Panc1 (cell line): ENCODE measurements around the gene CTSA.

Source experiments
- POLR2AphosphoS5 ChIP-seq: IDR thresholded peaks from 2 replicates; pipeline ENCODE4 v1.6.1; 2012; ENCODE audit warnings: mild to moderate bottlenecking, low read depth, low read length, moderate library complexity
- TF ChIP-seq, protein P1 (sequence below), 2 experiments: IDR thresholded peaks; 2 replicates each; pipeline ENCODE4 v1.6.1; 2011 to 2012; ENCODE audit warnings: low read depth in 2 of 2, control low read depth in 1 of 2, low read length in 1 of 2, mild to moderate bottlenecking in 1 of 2, moderate library complexity in 1 of 2; ENCODE audit not compliant: insufficient read depth in 1 of 2
- TF ChIP-seq, protein P2 (sequence below): fragments of 450-650 bp; IDR thresholded peaks from 2 replicates; pipeline ENCODE4 v1.5.1; 2017; ENCODE audit warnings: mild to moderate bottlenecking

DNA sequence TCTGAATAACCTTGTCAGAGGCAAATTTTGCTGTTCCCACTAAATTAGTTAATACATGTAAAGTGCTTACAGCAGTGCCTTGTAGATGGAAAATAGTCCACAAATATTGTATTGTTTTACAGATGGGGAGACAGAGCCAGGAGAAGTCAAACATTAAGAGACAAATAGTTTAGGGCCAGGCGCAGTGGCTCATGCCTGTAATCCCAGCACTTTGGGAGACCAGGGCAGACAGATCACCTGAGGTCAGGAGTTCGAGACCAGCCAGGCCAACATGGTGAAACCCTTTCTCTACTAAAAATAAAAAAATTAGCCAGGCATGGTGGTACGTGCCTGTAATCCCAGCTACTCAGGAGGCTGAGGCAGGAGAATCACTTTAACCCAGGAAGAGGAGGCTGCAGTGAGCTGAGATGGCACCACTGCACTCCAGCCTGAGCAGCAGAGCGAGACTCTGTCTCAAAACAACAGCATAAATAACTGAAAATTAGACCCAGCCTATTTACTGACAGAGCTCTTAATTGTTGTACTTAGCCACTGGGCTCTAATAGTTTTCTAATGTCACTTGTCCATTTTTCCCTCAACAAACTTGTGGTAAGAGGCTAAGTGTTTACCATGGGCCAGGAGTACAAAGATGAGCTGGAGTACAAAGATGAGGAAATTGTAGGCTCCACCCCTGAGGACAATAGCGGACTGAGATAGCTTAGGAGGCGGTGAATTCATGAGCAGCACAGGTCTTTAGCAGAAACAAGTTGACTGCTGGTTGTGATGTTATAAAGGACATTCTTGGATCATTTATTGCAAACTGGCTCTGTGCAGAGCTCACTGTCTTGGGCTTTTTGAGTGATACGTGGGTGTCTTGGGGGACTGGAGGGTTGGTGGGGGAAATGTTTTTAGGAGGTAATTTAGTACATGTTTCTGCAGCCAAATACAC lies 27.3 kb upstream of the CTSA start:
- TF ChIP-seq, protein P1, sequence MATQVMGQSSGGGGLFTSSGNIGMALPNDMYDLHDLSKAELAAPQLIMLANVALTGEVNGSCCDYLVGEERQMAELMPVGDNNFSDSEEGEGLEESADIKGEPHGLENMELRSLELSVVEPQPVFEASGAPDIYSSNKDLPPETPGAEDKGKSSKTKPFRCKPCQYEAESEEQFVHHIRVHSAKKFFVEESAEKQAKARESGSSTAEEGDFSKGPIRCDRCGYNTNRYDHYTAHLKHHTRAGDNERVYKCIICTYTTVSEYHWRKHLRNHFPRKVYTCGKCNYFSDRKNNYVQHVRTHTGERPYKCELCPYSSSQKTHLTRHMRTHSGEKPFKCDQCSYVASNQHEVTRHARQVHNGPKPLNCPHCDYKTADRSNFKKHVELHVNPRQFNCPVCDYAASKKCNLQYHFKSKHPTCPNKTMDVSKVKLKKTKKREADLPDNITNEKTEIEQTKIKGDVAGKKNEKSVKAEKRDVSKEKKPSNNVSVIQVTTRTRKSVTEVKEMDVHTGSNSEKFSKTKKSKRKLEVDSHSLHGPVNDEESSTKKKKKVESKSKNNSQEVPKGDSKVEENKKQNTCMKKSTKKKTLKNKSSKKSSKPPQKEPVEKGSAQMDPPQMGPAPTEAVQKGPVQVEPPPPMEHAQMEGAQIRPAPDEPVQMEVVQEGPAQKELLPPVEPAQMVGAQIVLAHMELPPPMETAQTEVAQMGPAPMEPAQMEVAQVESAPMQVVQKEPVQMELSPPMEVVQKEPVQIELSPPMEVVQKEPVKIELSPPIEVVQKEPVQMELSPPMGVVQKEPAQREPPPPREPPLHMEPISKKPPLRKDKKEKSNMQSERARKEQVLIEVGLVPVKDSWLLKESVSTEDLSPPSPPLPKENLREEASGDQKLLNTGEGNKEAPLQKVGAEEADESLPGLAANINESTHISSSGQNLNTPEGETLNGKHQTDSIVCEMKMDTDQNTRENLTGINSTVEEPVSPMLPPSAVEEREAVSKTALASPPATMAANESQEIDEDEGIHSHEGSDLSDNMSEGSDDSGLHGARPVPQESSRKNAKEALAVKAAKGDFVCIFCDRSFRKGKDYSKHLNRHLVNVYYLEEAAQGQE (IDR thresholded peaks at IDR 0.05; ENCODE audit: insufficient read depth in 1 of 2, low read depth in 2 of 2, low read length in 1 of 2), result no peak
- TF ChIP-seq, protein P2, sequence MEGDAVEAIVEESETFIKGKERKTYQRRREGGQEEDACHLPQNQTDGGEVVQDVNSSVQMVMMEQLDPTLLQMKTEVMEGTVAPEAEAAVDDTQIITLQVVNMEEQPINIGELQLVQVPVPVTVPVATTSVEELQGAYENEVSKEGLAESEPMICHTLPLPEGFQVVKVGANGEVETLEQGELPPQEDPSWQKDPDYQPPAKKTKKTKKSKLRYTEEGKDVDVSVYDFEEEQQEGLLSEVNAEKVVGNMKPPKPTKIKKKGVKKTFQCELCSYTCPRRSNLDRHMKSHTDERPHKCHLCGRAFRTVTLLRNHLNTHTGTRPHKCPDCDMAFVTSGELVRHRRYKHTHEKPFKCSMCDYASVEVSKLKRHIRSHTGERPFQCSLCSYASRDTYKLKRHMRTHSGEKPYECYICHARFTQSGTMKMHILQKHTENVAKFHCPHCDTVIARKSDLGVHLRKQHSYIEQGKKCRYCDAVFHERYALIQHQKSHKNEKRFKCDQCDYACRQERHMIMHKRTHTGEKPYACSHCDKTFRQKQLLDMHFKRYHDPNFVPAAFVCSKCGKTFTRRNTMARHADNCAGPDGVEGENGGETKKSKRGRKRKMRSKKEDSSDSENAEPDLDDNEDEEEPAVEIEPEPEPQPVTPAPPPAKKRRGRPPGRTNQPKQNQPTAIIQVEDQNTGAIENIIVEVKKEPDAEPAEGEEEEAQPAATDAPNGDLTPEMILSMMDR, result no peak
- no peak for TF ChIP-seq POLR2AphosphoS5
